Fibroblast of upper back skin (primary cell): ENCODE measurements around the gene ISG15.
A peak's percentile ranks its signal among the peaks of the same experiment; 100 is the strongest.
"Not testable (repeated sequence)": the region's sequence is repeated elsewhere in the genome, so short reads cannot be mapped to it uniquely, and the experiment has no call there.

Experiments used
- DNase-seq: peaks from one replicate; pipeline ENCODE4 v3.0.0-alpha.2; 2013

ISG15 gene

DNA sequence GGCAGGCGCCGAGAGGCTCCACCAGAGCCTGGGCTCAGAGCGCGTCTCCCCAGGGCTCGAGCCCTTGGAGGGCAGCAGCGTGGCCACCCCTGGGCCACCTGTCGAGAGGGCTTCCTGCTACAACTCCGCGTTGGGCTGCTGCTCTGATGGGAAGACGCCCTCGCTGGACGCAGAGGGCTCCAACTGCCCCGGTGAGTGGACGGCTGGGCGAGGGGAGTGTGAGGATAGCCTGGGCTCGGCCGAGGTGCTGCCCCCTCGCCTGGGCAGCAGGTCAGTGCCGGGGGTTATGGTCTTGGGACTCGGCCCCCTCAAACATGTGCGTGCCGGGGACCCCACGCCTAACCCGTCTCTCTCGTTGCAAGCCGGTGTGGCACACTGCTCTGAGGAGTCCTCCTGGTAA, 33.5 kb downstream of the ISG15 start:
- DNase-seq, result no peak

DNA sequence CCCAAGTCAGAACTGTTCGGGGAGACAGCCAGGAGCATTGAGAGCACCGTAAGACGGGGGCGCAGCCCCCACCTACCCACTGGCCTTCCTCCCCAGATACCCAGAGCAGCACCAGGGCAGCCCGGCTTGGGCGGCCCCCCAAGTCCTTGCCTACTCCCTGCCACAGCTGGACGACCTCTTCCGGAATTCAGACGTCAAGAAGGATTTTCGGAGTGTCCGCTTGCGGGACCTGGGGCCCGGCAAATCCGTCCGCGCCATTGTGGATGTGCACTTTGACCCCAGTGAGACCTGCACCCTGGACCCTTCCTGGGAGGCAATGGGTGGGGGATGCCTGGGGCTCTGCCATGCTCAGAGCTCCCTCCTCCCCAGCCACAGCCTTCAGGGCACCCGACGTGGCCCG, 34.1 kb downstream of the ISG15 start:
- no peak for DNase-seq

DNA sequence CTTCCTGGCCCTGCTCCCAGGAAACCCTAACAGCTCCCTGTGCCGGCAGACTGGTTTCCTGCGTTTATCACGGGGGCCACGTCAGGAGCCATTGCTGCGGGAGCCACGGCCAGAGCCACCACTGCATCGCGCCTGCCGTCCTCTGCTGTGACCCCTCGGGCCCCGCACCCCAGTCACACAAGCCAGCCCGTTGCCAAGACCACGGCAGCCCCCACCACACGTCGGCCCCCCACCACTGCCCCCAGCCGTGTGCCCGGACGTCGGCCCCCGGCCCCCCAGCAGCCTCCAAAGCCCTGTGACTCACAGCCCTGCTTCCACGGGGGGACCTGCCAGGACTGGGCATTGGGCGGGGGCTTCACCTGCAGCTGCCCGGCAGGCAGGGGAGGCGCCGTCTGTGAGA, 34.7 kb downstream of the ISG15 start:
- no peak for DNase-seq

DNA sequence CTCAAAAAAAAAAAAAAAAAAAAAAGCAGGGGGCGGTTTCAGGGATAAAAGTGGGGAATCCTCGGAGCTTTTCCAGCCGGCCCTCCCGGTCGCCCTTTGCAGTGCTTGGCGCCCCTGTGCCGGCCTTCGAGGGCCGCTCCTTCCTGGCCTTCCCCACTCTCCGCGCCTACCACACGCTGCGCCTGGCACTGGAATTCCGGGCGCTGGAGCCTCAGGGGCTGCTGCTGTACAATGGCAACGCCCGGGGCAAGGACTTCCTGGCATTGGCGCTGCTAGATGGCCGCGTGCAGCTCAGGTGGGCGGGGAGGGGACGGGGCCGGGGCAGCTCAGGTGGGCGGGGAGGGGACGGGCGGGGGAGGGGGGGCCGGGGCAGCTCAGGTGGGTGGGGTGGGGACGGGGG, 35.5 kb downstream of the ISG15 start:
- DNase-seq, result no peak

DNA sequence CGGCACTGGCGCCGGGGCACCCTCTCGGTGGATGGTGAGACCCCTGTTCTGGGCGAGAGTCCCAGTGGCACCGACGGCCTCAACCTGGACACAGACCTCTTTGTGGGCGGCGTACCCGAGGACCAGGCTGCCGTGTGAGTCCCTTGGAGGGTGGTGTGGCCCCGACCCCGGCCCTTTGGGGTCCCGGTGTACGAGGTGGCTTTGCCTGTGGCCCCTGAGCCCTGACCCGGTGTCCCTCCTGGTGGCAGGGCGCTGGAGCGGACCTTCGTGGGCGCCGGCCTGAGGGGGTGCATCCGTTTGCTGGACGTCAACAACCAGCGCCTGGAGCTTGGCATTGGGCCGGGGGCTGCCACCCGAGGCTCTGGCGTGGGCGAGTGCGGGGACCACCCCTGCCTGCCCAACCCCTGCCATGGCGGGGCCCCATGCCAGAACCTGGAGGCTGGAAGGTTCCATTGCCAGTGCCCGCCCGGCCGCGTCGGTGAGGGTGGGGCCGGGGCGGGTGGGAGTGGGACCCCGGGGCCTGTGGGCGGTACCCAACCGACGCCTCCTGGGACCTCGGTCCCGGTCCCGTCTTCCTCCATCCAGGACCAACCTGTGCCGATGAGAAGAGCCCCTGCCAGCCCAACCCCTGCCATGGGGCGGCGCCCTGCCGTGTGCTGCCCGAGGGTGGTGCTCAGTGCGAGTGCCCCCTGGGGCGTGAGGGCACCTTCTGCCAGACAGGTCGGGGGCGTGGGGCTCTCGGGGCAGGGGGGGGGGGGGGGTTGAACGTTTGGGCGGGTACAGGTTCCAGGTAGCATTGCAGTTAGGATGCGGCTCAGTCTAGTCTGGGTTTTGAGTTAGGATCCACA, 36.2 kb downstream of the ISG15 start:
- DNase-seq, result no peak

DNA sequence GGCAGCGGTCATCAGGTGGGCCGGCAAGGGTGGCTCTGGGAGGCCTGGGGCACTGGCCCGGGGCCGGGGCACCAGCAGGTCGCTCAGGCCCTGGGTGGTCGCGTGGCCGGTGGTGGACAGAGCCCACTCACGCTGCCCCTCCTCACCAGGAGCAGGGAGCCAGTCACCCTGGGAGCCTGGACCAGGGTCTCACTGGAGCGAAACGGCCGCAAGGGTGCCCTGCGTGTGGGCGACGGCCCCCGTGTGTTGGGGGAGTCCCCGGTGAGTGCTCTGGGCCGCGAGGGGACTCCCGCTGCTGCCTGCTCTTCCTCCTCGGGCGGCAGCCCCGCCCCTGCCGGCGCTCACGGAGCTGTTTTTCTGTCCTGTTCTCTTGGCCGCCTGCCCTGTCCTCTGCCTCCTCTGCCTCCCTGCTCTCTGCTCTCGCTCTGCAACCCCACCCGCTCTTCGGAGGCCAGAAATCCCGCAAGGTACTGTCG, 37.3 kb downstream of the ISG15 start:
- DNase-seq, result no peak

DNA sequence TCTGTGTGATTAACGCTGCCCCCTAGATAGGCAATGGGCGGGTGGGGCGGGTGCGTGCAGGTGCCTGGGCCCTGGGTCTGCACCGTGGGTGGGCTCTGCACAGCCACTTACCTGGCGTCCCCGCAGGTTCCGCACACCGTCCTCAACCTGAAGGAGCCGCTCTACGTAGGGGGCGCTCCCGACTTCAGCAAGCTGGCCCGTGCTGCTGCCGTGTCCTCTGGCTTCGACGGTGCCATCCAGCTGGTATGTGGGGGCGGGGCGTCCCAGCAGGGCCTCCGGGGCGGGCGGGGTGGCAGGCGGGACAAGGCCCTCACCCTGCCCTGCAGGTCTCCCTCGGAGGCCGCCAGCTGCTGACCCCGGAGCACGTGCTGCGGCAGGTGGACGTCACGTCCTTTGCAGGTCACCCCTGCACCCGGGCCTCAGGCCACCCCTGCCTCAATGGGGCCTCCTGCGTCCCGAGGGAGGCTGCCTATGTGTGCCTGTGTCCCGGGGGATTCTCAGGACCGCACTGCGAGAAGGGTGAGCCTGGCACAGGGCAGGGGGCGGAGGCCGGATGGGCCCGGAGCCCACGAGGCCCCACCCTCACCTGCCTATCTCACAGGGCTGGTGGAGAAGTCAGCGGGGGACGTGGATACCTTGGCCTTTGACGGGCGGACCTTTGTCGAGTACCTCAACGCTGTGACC, 38.0 kb downstream of the ISG15 start:
- DNase-seq, result no peak

DNA sequence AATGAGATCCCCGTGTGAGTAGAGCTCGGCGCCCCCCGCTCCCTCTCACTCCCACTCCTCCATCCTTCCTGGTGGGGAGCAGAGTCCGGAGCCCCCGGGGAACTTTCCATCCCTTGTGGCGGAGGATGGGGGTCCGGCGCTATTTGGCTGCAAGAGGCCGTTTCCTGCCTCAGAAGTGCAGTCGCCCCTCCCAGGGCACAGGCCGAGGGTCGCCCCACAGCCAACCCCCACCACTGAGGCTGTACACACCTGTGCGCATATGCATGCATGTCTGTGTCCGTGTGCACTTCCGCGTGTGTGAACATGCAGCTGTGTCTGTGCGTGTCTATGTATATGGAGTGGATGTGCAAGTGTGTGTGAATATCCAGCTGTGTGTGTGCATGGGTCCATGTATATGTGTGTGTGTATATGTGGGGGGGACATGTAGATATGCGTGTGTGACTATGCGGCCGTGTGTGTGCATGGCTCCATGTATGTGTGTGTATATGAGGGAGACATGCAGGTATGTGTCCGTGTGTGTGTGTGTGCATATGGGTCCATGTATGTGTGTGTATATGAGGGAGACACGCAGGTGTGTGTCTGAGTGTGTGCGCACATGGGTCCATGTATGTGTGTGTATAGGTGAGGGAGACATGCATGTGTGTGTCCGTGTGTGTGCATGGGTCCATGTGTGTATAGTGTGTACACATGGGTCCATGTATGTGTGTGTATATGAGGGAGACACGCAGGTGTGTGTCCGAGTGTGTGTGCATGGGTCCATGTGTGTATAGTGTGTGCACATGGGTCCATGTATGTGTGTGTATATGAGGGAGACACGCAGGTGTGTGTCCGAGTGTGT, 38.9 kb downstream of the ISG15 start:
- DNase-seq, result no peak

DNA sequence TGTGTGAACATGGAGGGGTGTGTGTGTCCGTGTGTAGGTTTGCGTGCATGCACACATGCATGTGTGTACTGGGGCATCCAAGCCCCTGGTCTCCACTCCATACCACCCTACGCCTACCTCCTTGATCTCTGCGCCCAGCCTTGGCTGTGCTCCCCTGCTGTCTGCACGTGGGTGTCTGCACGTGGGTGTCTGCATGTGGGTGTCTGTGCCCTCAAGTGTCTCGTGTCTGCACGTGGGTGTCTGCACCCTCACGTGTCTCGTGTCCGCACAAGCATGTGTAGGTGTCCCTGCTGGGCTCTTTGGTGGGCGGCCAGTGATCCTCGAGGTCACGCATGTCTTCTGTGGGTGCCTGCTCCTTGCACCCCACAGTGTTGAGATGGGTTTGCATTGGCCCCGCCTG, 39.7 kb downstream of the ISG15 start:
- DNase-seq, result no peak

DNA sequence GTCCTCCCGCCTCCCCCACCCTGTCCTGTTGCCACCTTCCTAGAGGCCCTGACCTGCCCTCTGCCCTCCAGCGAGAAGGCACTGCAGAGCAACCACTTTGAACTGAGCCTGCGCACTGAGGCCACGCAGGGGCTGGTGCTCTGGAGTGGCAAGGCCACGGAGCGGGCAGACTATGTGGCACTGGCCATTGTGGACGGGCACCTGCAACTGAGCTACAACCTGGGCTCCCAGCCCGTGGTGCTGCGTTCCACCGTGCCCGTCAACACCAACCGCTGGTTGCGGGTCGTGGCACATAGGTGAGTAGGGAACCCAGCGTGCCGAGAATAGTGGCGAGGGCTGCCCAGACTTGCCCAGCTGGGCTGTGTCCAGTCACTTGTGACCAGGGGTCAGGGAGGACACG, 40.4 kb downstream of the ISG15 start:
- DNase-seq, result no peak

DNA sequence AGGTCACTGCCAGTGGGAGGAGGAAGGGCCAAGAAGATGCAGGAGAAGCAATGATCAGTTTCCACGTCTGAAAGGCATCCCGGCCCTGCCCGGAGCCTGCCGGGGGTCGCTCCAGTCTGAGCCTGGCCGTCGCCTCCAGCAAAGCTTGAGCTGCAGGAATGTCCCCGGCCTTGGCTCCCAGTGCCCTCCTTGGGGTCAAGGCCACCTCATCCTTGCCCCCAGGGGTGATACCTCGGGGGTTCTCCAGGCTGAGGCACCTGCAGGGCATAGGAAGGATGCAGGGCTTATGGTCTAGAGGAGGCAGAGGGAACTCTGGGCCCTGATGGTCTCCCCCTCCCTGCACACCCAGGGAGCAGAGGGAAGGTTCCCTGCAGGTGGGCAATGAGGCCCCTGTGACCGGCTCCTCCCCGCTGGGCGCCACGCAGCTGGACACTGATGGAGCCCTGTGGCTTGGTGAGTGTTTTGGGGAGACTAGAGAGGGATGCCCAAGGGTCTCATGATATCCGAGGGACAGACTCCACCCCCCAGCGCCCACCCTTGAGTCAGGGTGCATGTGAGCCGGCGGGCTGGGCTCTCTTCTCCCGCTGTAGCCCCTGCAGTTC, 40.9 kb downstream of the ISG15 start:
- no peak for DNase-seq

DNA sequence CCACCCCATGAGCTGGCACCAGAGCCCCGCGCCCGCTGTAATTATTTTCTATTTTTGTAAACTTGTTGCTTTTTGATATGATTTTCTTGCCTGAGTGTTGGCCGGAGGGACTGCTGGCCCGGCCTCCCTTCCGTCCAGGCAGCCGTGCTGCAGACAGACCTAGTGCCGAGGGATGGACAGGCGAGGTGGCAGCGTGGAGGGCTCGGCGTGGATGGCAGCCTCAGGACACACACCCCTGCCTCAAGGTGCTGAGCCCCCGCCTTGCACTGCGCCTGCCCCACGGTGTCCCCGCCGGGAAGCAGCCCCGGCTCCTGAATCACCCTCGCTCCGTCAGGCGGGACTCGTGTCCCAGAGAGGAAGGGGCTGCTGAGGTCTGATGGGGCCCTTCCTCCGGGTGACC, 41.7 kb downstream of the ISG15 start:
- DNase-seq, result no peak

DNA sequence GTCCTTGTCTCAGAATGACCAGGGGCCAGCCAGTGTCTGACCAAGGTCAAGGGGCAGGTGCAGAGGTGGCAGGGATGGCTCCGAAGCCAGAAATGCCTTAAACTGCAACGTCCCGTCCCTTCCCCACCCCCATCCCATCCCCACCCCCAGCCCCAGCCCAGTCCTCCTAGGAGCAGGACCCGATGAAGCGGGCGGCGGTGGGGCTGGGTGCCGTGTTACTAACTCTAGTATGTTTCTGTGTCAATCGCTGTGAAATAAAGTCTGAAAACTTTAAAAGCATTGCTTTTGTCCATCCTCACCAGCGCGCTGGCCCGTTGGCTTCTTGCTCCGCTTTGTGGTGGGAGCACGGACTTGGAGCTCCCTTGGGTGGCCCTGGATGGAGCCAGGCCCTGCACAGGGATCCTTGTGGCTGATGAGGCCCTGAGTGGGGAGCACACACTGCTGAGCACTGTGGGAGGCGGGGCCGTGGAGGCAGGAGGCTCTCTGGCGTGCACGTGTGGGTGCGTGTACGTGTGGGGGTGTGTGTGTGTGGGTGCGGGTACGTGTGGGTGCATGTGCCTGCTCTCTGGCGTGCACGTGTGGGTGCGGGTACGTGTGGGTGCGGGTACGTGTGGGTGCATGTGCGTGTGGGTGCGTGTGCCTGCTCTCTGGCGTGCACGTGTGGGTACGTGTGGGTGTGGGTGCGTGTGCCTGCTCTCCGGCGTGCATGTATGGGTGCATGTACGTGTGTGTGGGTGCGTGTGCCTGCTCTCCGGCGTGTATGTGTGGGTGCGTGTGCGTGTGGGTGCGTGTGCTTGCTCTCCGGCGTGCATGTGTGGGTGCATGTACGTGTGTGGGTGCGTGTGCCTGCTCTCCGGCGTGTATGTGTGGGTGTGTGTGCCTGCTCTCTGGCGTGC, 42.8 kb downstream of the ISG15 start:
- DNase-seq, result no peak

DNA sequence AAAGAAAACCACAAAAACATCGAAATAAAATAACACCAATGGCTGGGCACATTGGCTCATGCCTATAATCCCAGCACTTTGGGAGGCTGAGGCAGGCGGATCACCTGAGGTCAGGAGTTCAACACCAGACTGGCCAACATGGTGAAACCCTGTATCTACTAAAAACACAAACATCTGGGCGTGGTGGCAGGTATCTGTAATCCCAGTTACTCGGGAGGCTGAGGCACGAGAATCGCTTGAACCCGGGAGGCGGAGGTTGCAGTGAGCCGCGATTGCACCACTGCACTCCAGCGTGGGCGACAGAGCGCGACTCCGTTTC, 44.4 kb downstream of the ISG15 start:
- DNase-seq, result not testable (repeated sequence)

DNA sequence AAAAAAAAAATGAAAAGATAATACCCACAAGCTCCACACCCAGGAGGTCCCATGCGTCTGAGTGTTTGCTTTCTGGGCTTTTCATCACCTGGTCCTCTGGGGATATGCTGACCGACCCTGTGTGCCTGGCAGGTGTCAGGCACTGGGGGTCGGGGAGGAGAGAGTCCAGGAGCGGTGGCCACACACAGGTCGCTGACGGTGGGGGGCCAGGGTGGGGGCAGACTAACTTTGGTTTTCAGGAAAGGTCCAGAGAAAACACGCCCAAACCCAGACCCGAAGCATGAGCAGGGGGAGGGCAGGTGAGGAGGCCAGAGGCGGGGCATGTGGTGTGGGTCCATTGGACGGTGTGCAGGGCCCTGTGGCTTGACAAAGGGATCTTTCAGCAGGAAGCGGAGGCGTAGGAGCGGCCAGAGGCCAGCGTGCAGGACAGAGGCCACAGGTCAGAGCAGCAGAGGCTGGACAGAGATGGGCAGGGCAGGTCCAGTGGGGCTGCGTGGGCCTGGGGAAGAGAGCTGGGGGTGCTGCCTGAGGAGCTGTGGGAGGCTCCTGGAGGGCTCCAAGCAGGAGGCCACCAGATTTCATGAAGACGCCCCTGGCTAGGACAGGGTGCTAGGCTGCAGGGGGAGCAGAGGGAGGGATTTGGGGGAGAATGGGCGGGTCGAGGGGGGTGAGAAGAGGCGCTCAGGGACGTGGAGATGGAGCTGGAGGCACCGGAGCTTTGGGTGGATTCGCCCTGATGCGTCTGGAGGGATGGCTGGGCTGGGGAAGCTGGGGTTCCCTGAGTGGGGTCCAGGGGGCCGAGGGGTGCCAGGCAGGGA, 45.0 kb downstream of the ISG15 start:
- no peak for DNase-seq

DNA sequence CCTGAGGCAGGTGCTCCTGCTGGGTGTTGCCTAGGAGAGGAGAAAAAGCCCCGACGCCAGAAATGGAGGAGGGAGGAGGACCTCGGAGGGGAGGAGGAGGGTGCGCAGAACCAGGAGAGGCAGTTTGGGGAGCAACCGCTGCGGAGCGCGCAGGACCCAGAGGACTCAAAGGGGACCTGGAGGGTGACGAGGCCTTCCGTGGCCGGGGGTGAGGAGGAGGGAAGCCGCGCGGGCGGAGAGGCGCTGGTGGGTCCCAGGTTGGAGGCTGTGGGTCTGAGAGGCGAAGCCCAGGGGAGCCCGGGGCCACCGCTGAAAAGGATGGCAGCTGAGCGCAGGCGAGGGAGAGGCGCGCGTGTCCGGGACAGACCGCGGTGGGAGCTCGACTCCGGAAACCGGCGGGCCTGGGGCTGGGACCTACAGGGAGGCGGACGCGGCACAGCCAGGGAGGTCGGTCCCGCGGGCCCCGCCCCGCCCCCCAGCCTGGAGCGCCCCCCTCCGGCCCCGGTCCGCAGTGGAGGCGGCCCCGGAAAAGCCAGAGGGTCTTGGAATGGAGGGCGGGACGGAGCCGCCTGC, 45.7 kb downstream of the ISG15 start:
- no peak for DNase-seq

DNA sequence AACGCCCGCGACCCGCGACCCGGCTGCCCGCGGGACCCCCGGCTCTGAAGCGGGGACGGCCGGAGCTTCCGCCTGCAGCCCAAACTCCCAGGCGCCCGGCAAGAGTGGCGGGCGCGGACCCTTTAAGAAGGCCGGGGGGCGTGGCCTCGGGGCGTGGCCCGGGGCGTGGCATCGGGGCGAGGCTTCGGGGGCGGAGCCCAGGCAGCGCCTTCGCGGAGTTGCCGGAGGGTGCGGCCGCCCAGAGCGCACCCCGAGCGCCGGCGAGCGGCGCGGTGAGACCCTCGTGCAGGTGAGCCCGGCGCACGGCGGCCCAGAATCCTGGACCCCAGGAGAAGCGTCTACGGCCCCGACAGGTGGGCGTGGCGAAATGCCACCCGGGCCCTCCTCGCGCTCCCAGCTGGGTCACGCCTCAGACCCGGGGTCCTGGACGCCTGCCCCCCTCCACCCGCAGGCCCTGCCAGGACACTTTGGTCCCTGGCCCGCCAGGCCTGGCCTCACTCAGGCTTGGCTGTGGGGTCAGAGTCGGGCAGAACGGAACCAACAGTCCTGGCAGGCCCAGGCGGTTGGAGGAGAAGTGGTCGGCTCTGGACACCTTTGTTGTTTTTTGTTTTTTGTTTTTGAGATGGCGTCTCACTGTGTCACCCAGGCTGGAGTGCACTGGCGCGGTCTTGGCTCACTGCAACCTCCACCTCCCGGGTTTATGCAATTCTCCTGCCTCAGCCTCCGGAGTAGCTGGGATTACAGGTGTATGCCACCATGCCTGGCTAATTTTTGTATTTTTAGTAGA, 46.4 kb downstream of the ISG15 start:
- peak; percentile 74 for DNase-seq

DNA sequence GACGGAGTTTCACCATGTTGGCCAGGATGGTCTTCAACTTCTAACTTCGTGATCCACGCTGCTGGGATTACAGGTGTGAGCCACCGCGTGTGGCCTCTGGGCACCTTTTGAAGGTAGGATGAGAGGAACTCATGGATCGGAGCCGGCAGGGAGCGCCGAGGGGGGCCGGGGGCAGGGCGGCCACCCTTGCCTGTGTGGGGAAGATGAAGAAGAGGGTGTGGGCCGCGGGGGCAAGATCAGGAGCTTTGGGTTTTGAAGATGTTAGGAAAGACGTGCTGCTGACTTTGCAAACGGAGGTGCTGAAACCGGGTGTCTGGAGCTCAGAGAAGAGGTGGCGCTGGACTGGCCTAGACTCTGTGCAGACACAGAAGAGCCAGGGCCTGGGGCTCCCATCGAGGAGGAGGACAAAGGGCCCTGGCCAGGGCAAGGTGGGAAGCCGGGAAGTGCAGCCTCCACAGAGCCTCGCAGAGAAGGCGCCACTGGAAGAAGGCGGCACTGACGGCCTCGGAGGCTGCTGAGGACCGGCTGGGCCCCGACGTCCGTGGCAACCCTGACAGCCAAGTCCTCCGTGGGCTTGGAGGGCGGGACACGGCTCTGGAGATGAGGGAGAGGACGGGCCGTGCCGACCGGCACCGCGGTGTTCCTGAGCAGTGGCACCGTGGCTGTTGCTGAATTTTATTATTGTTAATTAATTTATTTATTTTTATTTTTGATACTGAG, 47.1 kb downstream of the ISG15 start:
- no peak for DNase-seq

DNA sequence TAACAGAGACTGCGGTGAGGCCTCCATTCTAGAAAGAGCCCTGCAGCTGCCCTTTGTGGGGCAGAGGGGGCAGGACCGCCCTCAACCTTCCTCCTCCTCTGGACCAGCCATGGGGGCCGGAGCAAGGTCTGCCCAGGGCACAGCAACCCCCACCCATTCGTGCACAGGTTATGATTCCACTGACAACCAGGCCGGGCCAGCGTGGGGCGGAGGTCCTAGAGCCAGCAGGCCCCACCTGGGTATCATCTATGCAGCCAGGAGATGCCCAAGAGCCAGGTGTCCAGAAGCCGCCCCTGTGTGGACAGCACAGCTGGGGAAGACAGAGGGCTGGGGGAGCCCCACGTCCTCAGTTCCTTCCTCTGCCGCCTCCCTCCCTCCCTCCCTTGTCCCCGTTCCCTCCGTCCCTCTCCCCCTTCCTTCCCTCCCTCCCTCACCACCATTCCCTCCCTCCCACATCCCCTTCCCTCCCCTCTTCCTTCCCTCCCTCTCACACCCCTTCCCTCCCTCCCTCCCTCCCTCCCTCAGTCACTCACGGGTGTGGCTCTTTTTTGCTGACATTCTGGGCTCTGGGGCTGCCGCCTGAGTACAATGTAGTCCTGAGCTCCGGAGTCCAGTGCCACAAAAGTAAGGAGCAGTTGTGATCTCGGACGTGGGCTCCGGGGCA, 48.5 kb downstream of the ISG15 start:
- DNase-seq, result no peak
